ENCODE measurements around the gene RIT1.

- TF ChIP-seq POLR2A (IDR thresholded peaks at IDR 0.05; ENCODE audit: low read length), result no peak
- no peak for TF ChIP-seq GATA1 (IDR thresholded peaks at IDR 0.05; ENCODE audit: low read depth, low read length)
Measured at GRCh38 chr1:155892796-155893195, 18.4 kb downstream of the RIT1 start.
